RWPE2 (cell line): ENCODE data around the gene GPC4.

Experiments
- ATAC-seq: fragments of 200-7000 bp; cut with Tn5 transposase; 3 replicates; pipeline ENCODE4 v1.9.1; 2021; ENCODE audit warnings: low read depth
- DNase-seq: peaks from one replicate; pipeline ENCODE4 v3.0.0-alpha.2; 2020; ENCODE audit warnings: low spot score
- H3K27ac ChIP-seq: fragments of 450-650 bp; 2 replicates; pipeline ENCODE4 v1.5.1; 2017; ENCODE audit warnings: mild to moderate bottlenecking; ENCODE audit not compliant: poor library complexity, severe bottlenecking
- H3K27me3 ChIP-seq: fragments of 250-450 bp; sonication (Bioruptor Pico); 2 replicates; pipeline ENCODE4 v1.5.1; 2021; ENCODE audit warnings: mild to moderate bottlenecking, moderate library complexity; ENCODE audit not compliant: insufficient read depth, poor library complexity, severe bottlenecking
- H3K36me3 ChIP-seq: fragments of 250-450 bp; sonication (Bioruptor Pico); 2 replicates; pipeline ENCODE4 v1.5.1; 2020; ENCODE audit warnings: low read depth, mild to moderate bottlenecking, moderate library complexity
- H3K4me1 ChIP-seq: fragments of 250-450 bp; sonication (Bioruptor Pico); 2 replicates; pipeline ENCODE4 v1.5.1; 2021; ENCODE audit warnings: mild to moderate bottlenecking, moderate library complexity; ENCODE audit not compliant: insufficient read depth, poor library complexity, severe bottlenecking
- H3K4me3 ChIP-seq: fragments of 250-450 bp; sonication (Bioruptor Pico); 2 replicates; pipeline ENCODE4 v1.5.1; 2021; ENCODE audit warnings: mild to moderate bottlenecking, moderate library complexity; ENCODE audit not compliant: severe bottlenecking
- H3K9me3 ChIP-seq: fragments of 250-450 bp; sonication (Bioruptor Pico); 2 replicates; pipeline ENCODE4 v1.5.1; 2021; ENCODE audit warnings: mild to moderate bottlenecking, moderate library complexity; ENCODE audit not compliant: severe bottlenecking
- CTCF ChIP-seq: fragments of 450-650 bp; IDR thresholded peaks from one replicate; pipeline ENCODE4 v1.5.1; 2017; ENCODE audit warnings: mild to moderate bottlenecking, moderate library complexity; ENCODE audit not compliant: poor library complexity, severe bottlenecking

The GPC4 gene

DNA sequence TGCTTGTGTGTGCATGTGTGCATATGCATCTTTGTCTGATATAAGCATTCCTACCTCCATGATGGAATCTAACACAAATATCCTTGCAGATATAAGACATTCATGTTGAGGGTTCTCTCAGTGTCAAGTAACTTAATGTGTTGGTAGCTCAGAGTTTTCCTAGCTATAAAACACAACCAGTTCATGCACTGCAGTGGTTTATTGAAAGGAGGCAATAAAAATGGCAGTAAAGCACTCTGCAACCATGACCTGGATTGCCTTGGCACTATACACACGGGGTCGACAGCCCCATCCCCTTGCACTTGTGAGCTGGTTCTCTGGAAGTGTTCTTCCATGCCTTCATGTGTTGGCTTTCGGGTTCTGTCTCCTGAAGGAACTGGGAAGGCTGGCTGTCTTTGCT, 38.9 kb downstream of the GPC4 start:
- TF ChIP-seq CTCF = no peak
- no peaks in the 10 kb centered on the region for H3K36me3 ChIP-seq
- H3K27ac ChIP-seq = no peak overlapping the region
- H3K27me3 ChIP-seq = no peaks in the 10 kb centered on the region
- H3K4me1 ChIP-seq = no peaks in the 10 kb centered on the region
- H3K9me3 ChIP-seq = no peaks in the 10 kb centered on the region
- DNase-seq = no peak
- no peak overlapping the region for H3K4me3 ChIP-seq
- ATAC-seq = no peak

GRCh38 chrX:133375615-133376340, 39.5 kb downstream of the GPC4 start:
- H3K4me3 ChIP-seq = no peak overlapping the region
- no peak for TF ChIP-seq CTCF
- H3K9me3 ChIP-seq = no peaks in the 10 kb centered on the region
- H3K4me1 ChIP-seq = no peaks in the 10 kb centered on the region
- no peaks in the 10 kb centered on the region for H3K36me3 ChIP-seq
- ATAC-seq = no peak
- no peak overlapping the region for H3K27ac ChIP-seq
- no peak for DNase-seq
- no peaks in the 10 kb centered on the region for H3K27me3 ChIP-seq

DNA sequence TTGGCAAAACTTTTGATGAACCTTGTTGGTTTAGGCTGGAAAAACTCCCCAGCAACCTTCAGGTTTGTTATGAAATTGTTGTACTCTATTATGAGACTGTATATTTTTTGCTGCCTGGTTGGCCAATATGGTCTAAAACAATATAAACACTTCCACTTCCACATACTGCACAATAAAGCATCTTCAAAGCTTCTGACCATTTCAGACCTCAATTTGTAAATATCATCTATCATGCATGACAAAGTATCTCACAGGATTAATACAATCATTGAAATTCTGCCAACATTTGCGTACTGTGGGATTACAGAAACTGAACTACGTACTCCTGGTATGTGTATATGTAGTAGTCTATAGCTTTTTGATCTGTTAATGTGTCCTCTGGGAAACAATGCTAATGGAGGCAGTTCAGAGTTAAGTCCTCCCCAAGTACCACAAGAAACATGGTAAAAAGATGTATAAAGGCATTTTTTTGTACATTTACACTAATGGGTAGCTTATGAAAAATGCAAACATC, 40.4 kb downstream of the GPC4 start:
- Histone ChIP-seq H3K36me3 (no peaks in the 10 kb centered on the region), H3K9me3 (no peaks in the 10 kb centered on the region), H3K27ac (no peak overlapping the region), H3K27me3 (no peaks in the 10 kb centered on the region), H3K4me1 (no peaks in the 10 kb centered on the region), H3K4me3 (no peak overlapping the region)
- TF ChIP-seq CTCF = no peak
- ATAC-seq (no peak), DNase-seq (no peak)

DNA sequence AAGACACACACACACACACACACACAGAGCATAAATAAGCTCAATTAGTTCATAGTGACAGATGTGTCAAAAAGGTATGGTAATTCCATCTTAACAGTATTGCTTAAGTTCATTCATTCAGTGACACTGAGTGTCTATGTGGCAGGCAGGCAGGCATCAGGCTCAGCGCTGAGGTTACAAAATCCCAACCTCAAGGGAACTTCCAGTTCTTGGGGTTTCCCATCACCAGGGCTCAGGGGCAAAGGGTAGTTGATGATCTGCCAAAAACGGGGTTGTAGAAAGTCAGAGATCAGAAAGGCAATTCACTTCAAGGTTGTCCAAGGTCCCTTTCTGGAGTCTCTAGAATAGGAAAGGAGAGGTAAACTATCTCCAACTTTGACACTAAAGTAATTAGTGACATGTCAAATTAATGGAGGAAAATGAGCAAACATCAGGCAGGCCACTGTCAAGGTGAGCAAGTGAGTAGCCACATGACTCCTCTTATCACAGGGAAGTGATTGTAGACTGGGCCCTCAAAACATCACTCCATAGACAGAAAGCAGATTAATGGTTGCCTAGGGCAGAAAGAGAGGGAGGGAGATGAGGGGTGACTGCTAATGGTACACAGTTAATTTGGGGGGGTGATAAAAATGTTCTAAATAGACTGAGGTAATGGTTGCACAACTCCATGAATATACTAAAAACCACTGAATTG, 41.8 kb downstream of the GPC4 start:
- Histone ChIP-seq H3K27ac (no peak overlapping the region), H3K4me1 (no peaks in the 10 kb centered on the region), H3K36me3 (no peaks in the 10 kb centered on the region), H3K9me3 (no peaks in the 10 kb centered on the region), H3K27me3 (no peaks in the 10 kb centered on the region), H3K4me3 (no peak overlapping the region)
- no peak for TF ChIP-seq CTCF
- ATAC-seq = no peak
- no peak for DNase-seq
